ENCODE measurements around the gene IAH1. TPM values are rescaled to one million over a fixed set of nuclear protein-coding genes. Genes with fewer than 3 reads are reported as not detected.

IAH1 gene
- total RNA-seq, 2 donors from 2014 or later, result 10.2 to 25.4 TPM

DNA sequence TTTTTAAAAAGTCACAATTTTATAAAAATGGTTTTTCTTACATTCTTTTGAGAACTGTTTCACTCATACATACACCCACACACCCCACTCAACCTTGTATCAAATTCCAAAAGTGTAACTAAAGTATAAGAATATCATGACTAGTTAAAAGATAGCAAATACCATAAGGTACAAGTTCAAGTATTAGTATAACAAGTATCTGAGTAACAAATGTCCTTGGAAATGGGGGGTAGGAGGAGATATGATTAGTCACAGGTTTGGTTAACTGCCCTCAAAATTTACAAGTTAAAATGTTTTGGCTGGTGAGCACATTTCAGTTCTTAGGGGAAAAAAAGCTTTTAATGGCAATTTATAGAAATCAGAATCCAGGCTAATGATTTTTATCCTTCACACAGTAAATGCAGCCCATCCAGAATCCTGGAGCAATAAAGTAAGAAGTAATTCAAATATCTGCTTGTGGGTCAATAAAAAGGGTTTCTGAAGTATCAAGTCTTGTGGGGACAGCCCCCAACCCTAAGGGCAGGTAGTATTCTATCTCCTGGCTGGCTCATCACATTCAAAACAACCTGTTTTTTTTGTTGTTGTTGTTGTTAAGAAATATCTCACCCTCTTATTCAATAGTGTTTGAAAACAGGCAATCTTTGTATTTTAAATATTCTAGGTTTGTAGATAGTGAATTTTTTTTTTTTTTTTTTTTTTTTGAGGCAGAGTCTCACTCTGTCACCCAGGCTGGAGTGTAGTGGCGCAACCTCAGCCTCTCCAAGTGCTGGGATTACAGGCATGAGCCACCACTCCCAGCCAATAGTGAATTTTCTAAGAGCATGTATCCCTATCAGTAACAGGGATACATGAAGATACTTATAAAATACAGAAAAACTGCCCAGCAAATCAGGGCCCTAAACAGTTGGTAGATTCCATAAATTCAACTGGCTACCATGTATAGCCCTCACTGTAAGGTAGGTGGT, 14.5 kb downstream of the IAH1 start:
- Histone ChIP-seq H3K4me3 (no peak overlapping the region), H3K27me3 (no peaks in the 10 kb centered on the region), H3K36me3 (replicated peaks in 1 of 2; ENCODE audit: insufficient read depth in 1 of 2, low read depth in 2 of 2) (peaks cover 0 to 35% of the 10 kb centered on the region in 2 donors), H3K27ac (peak overlapping the region in 1 of 4 donors; percentile 16), H3K9me3 (no peaks in the 10 kb centered on the region), H3K4me1 (no peaks in the 10 kb centered on the region)
- no peak for ATAC-seq
- DNase-seq, result no peak
- 100% methylated on average over 1 of the region's 1 CpG for WGBS, 2 donors
- intact Hi-C loops (cut with DNase I), result no loop called here
- TF ChIP-seq, protein P1, sequence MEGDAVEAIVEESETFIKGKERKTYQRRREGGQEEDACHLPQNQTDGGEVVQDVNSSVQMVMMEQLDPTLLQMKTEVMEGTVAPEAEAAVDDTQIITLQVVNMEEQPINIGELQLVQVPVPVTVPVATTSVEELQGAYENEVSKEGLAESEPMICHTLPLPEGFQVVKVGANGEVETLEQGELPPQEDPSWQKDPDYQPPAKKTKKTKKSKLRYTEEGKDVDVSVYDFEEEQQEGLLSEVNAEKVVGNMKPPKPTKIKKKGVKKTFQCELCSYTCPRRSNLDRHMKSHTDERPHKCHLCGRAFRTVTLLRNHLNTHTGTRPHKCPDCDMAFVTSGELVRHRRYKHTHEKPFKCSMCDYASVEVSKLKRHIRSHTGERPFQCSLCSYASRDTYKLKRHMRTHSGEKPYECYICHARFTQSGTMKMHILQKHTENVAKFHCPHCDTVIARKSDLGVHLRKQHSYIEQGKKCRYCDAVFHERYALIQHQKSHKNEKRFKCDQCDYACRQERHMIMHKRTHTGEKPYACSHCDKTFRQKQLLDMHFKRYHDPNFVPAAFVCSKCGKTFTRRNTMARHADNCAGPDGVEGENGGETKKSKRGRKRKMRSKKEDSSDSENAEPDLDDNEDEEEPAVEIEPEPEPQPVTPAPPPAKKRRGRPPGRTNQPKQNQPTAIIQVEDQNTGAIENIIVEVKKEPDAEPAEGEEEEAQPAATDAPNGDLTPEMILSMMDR (IDR thresholded peaks at IDR 0.05), result no peak
- TF ChIP-seq POLR2A (IDR thresholded peaks at IDR 0.05), result no peak

DNA sequence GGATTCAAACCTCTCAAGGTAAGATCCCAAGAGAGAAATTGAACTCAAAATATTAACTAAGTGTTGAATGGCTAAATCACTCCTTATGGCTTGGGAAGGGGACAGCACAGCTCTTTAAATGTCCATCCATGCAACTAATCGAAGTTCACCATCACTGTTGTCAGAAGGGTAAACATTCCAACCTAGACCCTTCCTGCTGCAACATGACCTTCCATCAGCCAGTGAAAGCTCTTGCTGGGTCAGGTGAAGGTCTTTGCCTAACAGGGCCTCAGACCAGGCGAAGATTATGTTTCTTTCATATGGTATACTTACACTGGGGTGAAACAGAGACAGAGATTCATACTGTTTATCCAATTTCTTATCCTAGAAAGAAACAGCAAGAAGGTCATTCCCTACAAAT, 16.4 kb downstream of the IAH1 start:
- Histone ChIP-seq H3K9me3 (no peaks in the 10 kb centered on the region), H3K27me3 (no peaks in the 10 kb centered on the region), H3K4me1 (no peaks in the 10 kb centered on the region), H3K36me3 (replicated peaks in 1 of 2; ENCODE audit: insufficient read depth in 1 of 2, low read depth in 2 of 2) (peaks cover 0 to 29% of the 10 kb centered on the region in 2 donors), H3K4me3 (no peak overlapping the region), H3K27ac (no peak overlapping the region)
- no peak for ATAC-seq
- TF ChIP-seq, protein P1 (IDR thresholded peaks at IDR 0.05), result no peak
- TF ChIP-seq POLR2A (IDR thresholded peaks at IDR 0.05), result no peak
- intact Hi-C loops (cut with DNase I), result no loop called here
- no peak for DNase-seq
- 78 to 83% methylated on average over 2 of the region's 2 CpGs for WGBS, 2 donors

DNA sequence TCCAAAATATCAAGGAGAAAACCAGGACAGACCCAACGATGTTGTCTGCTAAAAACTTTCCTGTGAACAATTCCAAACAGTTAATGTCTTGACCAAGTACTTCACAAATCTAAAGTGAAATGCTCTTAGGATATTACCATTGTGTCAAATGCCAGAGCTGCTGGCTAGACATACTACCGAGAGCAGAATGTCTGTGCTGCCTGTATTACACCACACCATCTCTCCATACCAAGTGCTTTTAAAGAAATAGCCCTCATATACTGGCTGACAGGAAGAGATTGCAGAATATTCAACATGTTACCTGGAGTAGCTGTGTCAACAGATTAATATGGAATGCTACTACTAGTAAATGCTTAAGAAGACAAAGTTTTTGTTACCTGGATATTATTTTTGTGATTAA, 18.6 kb downstream of the IAH1 start:
- WGBS, 2 donors, result 62 to 63% methylated on average over 2 of the region's 2 CpGs
- ATAC-seq, result no peak

DNA sequence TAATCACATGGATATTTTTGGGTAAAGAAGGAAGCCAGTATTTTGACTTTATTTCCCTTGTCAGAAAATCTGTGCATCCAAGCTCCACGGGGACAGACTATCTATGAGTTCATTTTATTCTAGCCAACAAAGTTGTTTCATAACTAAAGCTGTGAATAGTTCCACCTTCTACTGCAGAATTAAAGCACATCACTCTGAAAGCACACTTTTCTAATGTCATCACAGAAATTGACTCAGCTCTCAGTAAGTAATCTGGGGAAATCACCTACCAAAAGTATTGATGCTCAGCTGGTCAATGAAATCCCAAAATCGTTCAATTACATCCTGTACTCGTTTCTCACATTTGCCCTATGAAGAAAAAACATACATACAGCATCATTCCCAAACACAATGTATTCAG, 19.1 kb downstream of the IAH1 start:
- Histone ChIP-seq H3K4me3 (no peak overlapping the region), H3K27ac (no peak overlapping the region), H3K36me3 (replicated peaks in 1 of 2; ENCODE audit: insufficient read depth in 1 of 2, low read depth in 2 of 2) (peaks cover 0 to 34% of the 10 kb centered on the region in 2 donors), H3K27me3 (no peaks in the 10 kb centered on the region), H3K9me3 (no peaks in the 10 kb centered on the region), H3K4me1 (no peaks in the 10 kb centered on the region)
- no peak for DNase-seq
- TF ChIP-seq, protein P1 (IDR thresholded peaks at IDR 0.05), result no peak
- no peak for TF ChIP-seq POLR2A (IDR thresholded peaks at IDR 0.05)
- no peak for ATAC-seq
- 68 to 79% methylated on average over 3 of the region's 3 CpGs for WGBS, 2 donors
- intact Hi-C loops (cut with DNase I), result no loop called here

More for the DNA sequence above, 18.6 kb downstream of the IAH1 start:
- no peak for DNase-seq
- intact Hi-C loops (cut with DNase I), result no loop called here
- TF ChIP-seq POLR2A (IDR thresholded peaks at IDR 0.05), result no peak
- TF ChIP-seq, protein P1 (IDR thresholded peaks at IDR 0.05), result no peak
- no peaks in the 10 kb centered on the region for H3K27me3 ChIP-seq
- H3K4me3 ChIP-seq, result no peak overlapping the region
- no peak overlapping the region for H3K27ac ChIP-seq
- peaks cover 0 to 34% of the 10 kb centered on the region in 2 donors for H3K36me3 ChIP-seq (replicated peaks in 1 of 2; ENCODE audit: insufficient read depth in 1 of 2, low read depth in 2 of 2)
- H3K4me1 ChIP-seq, result no peaks in the 10 kb centered on the region
- no peaks in the 10 kb centered on the region for H3K9me3 ChIP-seq

Data from body of pancreas (tissue), 4 donors.